GM21447 (cell line): Measurements from ENCODE around the gene PDLIM5.

ENCODE experiments used
- ATAC-seq: cut with Tn5 transposase; IDR thresholded peaks from one replicate; pipeline ENCODE4 v1.9.1; 2021; ENCODE audit not compliant: unreplicated experiment

Gene PDLIM5

DNA sequence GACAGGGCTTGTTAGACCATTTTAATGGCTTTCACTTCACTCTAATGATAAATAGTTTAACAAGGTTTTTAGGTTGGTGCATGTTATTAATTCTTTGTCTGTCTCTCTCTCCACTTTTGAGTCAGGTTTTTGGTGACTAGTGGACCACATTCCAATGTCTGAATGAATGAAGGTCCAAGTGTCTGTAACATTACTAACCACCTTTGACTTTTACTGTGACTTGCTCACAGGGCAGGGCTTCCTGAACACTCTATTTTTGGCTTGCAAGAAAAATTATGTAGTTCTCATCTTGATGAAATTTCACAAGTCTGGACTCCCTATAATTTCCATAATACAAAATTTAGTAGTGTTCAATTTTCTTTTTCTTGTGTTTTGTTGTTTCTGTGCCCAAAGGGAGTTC is 227.2 kb downstream of the PDLIM5 start:
- no peak for ATAC-seq

DNA sequence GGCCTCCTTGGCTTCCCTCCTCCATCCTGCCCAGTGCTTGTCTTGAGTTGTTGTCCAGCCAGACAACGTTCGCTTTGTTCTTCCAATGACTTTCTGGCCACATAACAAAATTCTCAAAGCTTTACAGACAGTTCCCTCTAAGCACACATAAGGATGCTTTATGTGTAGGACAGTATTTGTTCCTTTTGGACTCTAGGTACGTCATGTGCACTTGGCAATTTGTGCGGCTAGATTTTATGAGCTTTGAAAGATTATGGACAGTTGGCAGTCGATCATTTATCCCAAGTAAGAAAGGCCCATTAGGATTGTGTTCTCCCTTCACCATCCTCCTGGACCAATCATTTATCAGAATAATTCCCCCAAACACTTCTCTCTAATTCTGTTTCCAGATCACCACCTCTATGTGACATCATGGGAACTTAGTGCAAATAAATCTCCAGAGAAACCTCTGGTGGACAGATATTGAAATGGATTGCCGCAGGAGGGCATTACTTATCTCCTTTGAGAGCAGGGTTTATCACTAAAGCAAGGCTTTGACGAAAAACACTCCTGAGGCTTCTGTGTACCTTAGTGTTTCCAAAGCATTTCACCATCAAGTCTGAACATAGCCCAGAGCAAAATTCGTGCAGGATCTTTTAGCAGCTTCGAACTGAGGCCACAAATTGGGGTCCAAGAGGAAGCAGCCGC is 228.6 kb downstream of the PDLIM5 start:
- ATAC-seq = no peak

DNA sequence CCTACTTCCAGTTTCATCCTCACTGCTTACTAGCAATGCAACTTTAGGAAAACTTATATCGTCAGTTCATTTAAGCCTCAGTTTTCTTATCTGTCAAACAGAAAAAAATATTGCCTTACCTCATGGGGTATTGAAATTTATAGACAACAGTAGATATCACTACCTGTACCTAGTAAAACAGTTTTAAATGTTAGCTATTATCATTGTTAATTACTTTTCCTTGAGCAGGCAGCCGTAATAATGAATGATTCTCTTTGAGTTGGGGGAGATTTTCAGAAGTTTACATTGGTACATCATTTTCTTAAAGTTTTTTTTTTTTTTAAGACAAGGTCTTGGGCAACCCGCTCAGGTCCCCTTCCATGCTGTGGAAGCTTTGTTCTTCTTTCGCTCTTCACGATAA is 234.3 kb downstream of the PDLIM5 start:
- ATAC-seq = no peak

DNA sequence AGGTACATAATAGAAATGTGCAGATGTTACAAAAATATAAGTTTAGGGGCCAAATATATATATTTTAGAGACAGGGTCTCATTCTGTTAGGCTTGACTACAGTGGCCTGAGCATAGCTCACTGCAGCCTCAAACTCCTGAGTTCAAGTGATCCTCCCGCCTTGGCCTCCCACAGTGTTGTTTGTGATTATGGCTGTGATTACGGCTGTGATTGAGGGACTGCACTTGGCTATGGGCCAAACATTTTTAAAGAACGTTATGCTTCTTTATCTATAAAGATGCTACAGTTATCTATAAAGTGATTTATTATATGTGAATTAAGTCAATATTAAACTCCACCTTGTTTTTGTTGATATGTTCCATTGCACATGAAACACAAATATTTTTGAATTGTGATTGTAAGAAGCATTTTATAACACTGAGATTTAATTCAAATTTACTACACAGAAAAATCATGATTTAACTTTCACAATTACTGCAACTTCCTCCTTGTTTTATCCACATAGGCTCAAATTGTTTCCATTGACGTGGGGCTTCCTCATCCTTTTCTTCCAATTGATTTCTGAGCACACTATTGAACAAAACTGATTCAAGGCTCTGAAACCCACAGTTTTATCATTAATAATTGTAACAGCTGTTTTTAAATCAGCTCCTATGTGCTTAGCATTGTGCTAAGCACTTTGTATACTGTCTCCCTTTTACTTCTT is 237.6 kb downstream of the PDLIM5 start:
- no peak for ATAC-seq

DNA sequence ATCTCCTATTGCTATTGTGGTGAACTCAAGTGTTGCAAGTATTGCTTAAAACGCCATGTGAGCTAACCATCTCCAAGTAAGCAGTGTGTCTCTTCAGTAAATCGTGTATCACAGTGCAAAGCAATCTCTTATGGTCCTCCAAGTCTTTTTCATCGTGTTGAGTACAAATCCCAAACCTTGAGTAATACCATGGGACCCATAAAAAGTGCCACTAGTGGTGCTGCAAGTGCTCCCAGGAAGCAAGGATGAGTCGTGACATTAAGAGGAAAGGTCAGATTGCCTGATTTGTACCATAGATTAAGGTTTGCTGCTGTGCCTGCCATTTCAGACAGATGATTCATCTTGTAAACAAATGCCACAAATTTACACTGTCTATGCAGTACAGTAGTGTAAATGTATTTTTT is 239.1 kb downstream of the PDLIM5 start:
- no peak for ATAC-seq

DNA sequence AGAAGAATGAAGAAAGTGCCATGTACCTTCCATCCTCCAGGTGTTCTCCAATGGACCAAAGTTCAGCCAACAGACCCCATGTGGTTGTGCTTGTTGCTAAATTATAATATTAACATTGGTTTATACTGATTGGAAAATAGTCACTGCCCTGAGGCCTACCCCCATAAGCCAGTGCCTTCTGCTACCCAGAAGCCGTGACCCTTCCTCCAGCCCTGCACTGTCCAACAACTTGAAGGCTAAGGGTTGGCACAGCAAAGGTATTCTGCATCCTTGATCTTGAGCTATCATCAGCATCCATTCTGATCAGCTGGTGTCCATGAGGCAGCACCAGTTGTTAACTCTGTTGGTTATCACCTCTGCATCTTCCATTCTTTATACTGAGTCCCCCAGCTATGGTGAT is 239.8 kb downstream of the PDLIM5 start:
- no peak for ATAC-seq

DNA sequence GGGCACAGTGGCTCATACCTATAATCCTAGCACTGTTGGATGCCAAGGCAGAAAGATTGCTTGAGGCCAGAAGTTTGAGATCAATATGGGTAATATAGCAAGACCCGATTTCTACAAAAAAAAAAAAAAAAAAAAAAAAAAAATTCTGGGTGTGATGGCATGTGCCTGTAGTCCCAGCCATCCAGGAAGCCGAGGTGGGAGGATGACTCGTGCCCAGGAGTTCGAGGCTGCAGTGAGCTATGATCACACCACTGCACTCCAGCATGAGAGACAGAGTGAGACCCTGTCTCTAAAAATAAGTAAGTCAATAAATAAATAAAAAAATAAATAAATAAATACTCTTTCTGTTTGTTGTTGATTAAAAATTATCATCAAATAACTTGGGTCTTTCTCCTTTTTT is 243.6 kb downstream of the PDLIM5 start:
- no peak for ATAC-seq

DNA sequence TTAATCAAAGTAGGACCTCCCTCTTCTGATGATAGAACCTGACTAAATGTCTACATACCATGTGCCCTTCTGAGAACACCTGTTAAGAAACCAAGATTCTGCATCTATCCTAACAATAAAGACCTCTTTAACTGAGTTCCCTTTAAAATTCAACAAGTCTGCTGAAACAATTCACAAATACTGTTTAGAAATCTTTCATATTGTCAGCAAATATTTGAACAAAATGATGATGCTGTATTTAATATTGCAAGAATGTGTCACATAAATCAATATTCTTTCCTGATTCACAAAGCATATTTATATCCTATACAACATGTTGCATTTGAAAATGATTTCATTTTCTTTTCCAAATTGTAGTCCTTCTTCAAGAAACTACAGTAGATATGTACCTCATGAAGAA is 246.4 kb downstream of the PDLIM5 start:
- no peak for ATAC-seq

DNA sequence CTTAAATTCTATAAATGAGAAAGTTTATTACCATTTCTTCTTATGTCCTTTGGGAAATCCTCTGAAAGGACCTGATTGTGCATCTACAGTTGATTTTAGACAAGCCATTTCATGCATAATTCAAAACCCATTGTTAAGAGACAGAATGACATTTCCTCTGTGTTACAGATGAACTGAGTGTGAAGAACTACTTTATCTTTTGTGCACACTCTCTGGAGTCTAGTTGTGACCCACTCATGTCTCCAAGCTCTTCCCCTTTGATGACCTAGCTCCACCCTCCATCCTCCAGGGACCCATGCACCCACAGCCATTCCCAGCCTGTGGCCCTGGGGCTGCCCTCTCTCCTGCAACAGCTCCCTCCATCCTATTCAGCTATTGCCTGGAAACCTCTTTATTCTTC is 248.6 kb downstream of the PDLIM5 start:
- no peak for ATAC-seq

DNA sequence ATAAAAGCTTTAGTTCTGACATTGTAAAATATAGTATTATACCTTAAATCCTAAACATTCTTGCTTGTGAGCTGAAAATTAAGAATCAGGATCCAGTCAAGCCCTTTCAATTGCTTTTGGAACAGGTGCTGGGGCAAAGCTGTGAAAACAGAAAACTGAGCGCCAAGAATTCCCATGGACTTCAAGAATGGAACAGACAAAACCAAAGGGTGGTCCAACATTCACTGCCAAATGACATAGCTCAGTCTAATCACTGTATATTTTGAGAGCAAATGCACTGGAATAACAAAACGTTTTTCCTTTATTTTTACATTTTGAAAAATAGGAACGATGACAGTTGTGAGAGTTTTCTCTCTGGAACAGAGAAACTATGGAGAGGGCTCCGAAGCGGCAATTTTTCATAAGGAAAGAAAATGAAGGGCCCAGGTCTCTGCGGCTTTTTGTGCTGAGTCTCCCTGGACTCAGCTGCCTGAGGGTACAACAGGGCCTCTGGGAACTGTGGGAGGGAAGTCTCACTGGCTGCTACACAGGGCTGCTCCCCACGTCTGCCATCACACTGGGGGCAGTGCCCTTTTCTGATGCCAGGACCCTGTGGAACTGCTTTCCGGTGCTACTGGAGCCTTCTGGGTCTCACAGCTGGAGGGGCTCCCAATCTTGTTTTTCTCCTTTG is 250.0 kb downstream of the PDLIM5 start:
- no peak for ATAC-seq

DNA sequence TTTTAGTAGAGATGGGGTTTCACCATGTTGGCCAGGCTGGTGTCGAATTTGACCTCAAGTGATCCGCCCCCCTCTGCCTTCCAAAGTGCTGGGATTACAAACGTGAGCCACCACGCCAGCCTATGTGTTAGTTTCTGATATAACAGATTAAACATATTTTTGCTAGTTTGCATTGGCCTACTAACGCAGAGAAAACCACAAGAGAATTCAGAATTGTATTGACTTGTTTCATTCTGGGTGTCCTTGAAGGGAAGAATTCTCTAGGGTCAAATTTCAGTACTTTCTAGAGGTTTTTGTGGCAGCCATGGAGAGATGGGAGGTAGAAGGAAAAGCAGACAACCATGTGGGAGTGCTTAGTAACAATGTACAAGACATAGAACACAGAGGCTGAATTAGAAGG is 259.9 kb downstream of the PDLIM5 start:
- no peak for ATAC-seq

DNA sequence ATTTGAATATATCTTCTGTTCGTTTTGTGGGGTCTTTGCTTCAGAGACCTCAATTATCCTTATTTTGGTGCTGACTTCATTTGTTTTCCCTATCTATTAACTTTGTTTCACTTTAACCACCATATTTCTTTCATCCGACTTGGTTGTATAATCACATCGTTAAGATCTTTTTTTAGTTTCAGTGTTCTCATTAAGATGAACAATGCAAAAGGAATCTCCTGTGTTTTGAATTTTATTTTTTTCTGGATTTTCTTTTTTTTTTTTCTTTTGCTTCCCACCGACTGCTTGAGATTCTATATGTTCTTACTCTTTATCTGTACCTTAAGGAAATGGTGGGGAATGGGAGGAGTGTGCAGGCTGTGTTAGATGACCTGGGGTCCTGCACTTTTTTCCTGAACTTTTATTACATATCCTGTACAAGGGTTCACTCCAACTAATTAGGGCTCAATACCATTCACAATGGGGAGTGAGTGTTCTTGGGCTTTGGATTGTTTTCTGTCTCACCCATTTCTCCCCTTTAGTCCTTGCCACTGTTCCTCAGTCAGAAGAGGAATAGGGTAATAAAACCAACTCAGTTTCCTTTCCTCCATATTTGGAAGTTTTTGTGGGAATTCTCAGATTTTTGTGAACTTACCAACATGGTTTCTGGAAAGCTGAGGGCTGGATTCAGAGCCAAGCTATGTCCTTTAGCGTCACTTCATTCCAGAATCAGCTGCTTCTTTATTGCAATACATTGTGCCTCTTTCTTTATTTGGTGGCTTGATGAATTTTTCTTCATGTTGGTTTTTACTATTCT is 262.8 kb downstream of the PDLIM5 start:
- ATAC-seq = no peak

DNA sequence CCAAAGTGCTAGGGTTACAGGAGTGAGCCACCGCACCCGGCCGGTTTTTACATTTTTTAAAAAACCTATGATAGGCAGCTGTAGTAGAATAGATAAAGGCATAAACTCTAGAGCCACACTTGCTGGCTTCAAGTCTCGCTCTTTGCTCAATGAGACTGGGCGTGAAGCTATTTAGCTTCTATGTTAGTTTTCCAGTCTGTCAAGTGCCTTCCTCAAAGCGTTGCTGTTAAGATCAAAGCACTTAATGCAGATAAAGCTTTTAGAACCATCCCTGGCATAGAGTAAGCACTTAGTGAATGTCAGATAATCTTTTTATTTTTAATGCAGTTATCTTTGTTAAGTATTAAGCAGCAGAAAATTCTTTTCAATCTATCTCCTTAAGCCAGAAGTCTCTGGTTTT is 264.0 kb downstream of the PDLIM5 start:
- ATAC-seq = no peak
